ENCODE measurements around the gene GHR. TPM values are rescaled to one million over a fixed set of nuclear protein-coding genes. Genes with fewer than 3 reads are reported as not detected.

GHR gene
- total and polyA plus RNA-seq, 10 of the 15 experiments (the other 5 are each of a cell fraction or from before 2014, with no cell fraction given): 0.23 to 10.2 (median 0.48) TPM

GRCh38 chr5:42650084-42650483 lies 226.8 kb downstream of the GHR start:
- FAIRE-seq (no peak), ATAC-seq (no peak), DNase-seq (ENCODE audit: low read depth, low spot score) (no peak)
- 27% methylated on average over 3 of the region's 3 CpGs for WGBS (ENCODE audit: insufficient coverage, insufficient replicate concordance, low lambda C conversion rate, missing lambda C conversion rate)
- Histone ChIP-seq H3K36me3 (ENCODE audit: control insufficient read depth in 2 of 2, insufficient read depth in 2 of 2, low read length in 1 of 2) (no peaks in the 10 kb centered on the region), H3K79me2 (ENCODE audit: control insufficient read depth, insufficient read depth, low read length) (no peaks in the 10 kb centered on the region), H3K9ac (ENCODE audit: control insufficient read depth, insufficient read depth, low read length) (no peak overlapping the region), H3K4me2 (ENCODE audit: control insufficient read depth, insufficient read depth) (no peak overlapping the region), H3K27me3 (replicated peaks in 1 of 2; ENCODE audit: control insufficient read depth in 2 of 2, insufficient read depth in 2 of 2, low read length in 1 of 2) (no peaks in the 10 kb centered on the region), H3K4me1 (ENCODE audit: control insufficient read depth, insufficient read depth, low read length) (no peaks in the 10 kb centered on the region), H4K20me1 (ENCODE audit: control insufficient read depth, insufficient read depth) (no peaks in the 10 kb centered on the region), H2AFZ (ENCODE audit: control insufficient read depth, low read depth, low read length) (no peak overlapping the region), H3K4me3 (no peak overlapping the region), H3K27ac (ENCODE audit: control insufficient read depth, insufficient read depth) (no peak overlapping the region), H3K9me3 (replicated peaks; ENCODE audit: control insufficient read depth, insufficient read depth, low read length) (no peaks in the 10 kb centered on the region)
- ChIA-PET RAD21 (ENCODE audit: unreplicated experiment) (no interaction called here), SMC1A (ENCODE audit: uncharacterized antibody, unreplicated experiment) (no interaction called here), POLR2A (no interaction called here), CTCF (interaction anchor here (3.7 kb wide), 1 partner anchor 8 kb away, joined by 19 read pairs; no protein-coding TSS in a partner anchor)
- BruUV-seq (replicated peaks): no TSS peak
- intact Hi-C loops (cut with micrococcal nuclease; ENCODE audit: unreplicated experiment) (no loop called here), in situ Hi-C loops (cut with MboI) (no loop called here)
- no peak for TF ChIP-seq STAT1 (conservative IDR thresholded peaks at IDR 0.05)
- TF ChIP-seq MAX (IDR thresholded peaks at IDR 0.05; ENCODE audit: low read depth, low read length): no peak
- no peak for TF ChIP-seq RB1 (IDR thresholded peaks at IDR 0.05; ENCODE audit: borderline replicate concordance)
- no peak for TF ChIP-seq ASH2L (IDR thresholded peaks at IDR 0.05; ENCODE audit: borderline replicate concordance, low read depth)
- no peak for TF ChIP-seq TCF12 (IDR thresholded peaks at IDR 0.05; ENCODE audit: low read depth, low read length)
- no peak for TF ChIP-seq ESRRA (IDR thresholded peaks at IDR 0.05; ENCODE audit: low read length)
- no peak for TF ChIP-seq EZH2 (IDR thresholded peaks at IDR 0.05; ENCODE audit: borderline replicate concordance, control insufficient read depth, low read depth, low read length)
- TF ChIP-seq ZNF622 (IDR thresholded peaks at IDR 0.05): no peak
- TF ChIP-seq WRNIP1 (IDR thresholded peaks at IDR 0.05; ENCODE audit: borderline replicate concordance, low read depth, low read length): no peak
- TF ChIP-seq YBX1 (IDR thresholded peaks at IDR 0.05): no peak
- TF ChIP-seq CHD4 (IDR thresholded peaks at IDR 0.05): no peak

Measured in GM12878 (cell line).